GM15510 (cell line): Measurements from ENCODE around the gene DISP2.

Source experiments
- POLR2A ChIP-seq: IDR thresholded peaks from 3 replicates; pipeline ENCODE4 v1.6.1; 2011; ENCODE audit warnings: borderline replicate concordance; ENCODE audit not compliant: insufficient read length; ENCODE audit errors: extremely low read depth

DISP2 gene

DNA sequence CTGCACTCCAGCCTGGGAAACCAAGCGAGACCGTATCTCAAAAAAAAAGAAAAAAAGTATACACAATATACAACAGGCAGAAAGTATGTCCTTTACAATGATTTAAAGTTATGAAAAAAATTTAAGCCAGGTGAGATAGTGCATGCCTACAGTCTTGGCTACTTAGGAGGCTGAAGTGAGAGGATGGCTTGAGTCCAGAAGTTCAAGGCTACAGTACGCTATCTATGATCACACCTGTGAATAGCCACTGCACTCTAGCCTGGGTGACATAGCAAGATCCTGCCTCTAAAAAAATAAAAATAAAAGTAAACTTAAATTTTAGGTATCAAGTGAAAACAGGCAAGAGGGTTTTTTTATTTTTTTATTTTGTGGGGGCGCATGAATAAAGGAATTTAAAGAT, 21.4 kb downstream of the DISP2 start:
- TF ChIP-seq POLR2A: no peak

DNA sequence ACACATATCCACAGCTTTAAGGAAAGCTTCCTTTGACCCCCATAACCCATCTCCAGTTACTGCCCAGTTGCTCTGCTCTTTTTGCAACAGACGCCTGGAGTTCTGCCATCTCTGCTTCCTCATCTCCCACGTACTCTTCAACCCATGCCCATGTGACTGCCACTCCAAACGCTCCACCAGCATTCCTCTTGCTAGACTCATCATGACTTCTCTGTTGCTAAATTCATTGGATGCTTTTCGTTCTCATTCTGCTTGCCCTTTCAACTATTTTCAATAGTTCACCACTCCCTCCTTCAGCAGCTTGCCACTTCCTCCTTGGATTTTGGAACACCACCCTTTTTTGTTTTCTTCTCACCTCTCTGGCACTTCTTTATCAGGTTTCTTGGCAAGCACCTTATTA, 21.8 kb downstream of the DISP2 start:
- no peak for TF ChIP-seq POLR2A

DNA sequence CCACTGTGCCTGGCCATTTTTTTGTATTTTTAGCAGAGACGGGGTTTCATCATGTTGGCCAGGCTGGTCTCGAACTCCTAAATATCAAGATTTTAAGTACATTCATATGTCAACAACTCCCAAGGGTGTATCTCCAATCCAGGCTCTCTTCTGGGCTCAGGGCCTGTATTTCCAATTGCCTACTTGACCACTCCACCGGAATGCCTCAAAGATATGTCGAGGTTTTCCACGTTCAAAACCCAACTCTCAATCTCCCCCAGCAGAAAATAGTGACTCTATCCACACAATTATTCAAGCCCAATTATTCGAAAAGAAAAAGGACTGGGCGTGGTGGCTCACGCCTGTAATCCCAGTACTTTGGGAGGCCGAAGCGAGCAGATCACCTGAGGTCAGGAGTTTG, 22.6 kb downstream of the DISP2 start:
- TF ChIP-seq POLR2A: no peak

DNA sequence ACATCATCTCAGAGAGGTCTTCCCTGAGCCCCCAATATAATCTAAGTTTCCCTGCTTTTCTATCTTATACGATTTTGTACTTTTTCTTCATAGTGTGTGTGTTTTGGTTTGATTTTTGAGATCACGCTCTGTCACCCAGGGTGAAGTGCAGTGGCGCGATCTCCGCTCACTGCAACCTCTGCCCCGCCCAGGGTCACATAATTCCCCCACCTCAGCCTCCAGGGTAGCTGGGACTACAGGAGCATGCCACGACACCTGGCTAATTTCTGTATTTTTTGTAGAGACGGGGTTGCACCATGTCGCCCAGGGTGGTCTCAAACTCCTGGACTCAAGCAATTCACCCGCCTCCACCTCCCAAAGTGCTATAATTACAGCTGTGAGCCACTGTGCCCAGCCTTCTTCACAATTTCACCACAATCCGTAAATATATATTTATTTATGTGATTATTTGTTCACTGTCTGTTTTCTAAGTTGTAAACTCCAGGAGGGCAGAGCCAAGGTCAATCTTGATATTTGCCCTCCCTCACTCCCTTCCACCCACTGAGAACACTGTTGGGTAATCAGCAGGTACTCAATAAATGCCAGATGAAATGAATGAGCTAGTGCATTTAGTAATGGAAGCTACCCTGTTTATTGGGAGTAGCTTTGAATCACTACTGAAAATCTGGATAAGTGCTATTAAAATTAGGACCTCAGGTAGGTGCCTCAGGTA, 24.0 kb downstream of the DISP2 start:
- no peak for TF ChIP-seq POLR2A

DNA sequence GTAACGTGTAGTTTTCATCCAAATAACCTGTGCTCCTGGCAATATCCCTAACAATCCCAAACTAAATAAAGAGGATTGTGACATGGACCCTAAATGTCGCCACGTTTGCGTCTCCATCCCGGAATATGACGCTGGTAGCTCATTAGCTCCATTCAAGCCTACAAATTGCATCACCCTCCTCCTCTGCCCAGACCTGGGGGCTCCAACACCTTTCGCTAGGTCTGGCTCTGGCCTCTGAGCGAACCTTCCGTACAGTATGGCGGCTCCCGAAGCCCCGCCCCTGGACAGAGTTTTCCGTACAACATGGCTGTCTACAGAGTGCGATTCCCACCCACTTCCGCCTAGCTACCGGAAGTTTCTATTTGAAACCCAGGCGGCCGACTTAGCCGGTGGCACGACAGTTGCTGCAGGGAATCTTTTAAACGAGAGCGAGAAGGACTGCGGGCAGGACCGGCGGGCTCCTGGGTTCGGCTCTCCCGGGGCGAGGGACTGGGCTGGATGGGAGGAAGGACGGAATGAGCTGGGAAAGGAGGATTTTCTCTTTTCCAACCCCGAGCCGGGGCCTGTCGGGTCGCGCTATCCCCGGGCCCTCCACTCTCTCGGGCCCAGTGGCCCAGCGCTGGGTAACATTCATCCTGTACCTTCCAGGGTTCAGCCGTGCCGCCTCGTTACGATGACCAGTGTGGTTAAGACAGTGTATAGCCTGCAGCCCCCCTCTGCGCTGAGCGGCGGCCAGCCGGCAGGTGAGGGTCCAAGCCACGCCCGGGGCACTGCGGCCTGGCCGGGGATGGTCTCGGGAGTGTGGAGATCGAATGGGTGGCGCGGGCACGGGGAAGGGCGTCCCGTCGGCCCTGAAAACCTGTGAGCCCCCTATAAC, 24.8 kb downstream of the DISP2 start, which contains the start of gene KNSTRN:
Gene KNSTRN, plus strand, starts transcription at position 142 of the 877 bp plus-strand sequence. Its CDS starts 115 bp downstream, at position 257.
- peak; percentile 58 for TF ChIP-seq POLR2A

DNA sequence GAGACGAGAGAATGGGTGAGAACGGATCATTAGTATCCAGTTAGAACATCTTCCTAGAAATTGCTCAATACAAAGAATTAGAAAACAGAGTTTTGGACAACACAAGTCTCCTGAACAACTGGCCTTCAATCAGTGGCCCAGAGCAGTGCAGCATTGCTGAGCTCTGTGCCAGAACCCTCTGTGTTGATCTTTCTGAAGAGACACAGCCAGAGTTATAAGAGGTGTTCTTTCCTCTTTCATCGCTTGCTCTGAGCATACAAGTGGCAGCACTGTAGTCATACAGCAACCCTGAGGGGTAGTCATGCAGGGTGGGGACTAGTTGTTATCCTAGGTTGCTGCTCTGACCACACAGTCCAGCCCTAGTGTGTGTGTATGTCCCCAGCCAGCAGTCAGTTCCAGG, 28.5 kb downstream of the DISP2 start:
- no peak for TF ChIP-seq POLR2A

DNA sequence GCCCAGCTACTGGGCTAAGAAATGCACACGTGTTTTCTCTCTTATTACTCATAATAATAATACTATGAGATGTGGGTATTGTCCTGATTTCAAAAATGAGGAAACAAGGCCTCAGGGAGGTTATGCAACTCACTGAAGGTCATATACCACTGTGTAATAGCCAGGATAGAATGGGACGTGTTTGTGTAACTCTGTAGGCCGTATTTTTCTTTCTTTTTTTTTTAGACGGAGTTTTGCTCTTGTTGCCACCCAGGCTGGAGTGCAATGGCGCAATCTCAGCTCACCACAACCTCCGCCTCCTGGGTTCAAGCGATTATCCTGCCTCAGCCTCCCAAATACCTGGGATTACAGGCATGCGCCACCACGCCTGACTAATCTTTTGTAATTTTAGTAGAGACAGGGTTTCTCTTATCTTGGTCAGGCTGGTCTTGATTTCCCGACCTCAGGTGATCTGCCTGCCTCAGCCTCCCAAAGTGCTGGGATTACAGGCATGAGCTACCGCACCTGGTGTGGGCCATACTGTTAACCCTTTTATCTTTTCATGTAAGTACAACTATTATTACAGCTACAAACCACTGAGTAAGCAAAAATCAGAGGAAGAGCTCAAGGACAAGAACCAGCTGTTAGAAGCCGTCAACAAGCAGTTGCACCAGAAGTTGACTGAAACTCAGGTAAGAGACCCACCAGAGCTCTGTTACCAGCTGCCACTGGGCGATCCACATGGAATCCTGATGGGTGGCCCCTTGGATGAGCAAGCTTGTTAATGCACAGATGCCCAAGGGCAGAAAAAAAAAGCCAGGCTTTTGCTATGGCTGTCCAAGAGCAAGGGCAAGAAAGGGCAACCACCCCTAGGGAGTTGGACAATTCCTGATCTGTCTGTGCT, 31.2 kb downstream of the DISP2 start:
- no peak for TF ChIP-seq POLR2A

DNA sequence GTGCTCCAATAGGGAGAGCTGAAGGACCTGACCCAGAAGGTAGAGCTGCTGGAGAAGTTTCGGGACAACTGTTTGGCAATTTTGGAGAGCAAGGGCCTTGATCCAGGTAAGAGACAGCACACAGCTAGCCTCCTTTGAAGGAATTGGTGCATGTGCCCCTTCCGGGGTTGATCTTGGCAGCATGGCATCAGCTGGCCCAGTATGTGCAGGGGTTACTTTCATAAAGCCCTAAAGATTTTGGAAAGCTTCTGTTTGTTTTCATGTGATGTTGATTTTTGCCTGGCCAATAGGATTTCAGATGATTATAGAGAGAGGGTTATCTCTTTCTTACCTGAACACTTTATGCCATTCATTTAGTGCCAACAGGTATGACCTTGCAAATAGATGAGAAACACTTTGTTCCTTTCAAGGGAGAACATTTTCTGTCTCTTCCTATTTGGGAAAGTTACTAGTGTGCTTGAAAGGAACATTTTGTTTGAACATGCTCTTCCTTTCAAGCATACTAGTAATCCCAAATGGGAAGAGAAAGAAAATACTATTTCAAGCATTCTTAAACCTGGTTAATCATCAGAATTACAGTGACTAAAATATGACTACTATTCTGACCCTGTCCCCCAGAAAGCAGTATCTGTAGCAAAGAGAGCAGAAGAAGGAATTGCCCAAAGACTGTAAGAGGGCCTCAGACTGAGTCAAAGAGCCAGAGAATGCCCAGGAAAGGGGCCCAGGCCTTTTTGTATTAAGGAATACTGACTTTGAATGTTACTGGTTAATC, 32.0 kb downstream of the DISP2 start:
- no peak for TF ChIP-seq POLR2A

DNA sequence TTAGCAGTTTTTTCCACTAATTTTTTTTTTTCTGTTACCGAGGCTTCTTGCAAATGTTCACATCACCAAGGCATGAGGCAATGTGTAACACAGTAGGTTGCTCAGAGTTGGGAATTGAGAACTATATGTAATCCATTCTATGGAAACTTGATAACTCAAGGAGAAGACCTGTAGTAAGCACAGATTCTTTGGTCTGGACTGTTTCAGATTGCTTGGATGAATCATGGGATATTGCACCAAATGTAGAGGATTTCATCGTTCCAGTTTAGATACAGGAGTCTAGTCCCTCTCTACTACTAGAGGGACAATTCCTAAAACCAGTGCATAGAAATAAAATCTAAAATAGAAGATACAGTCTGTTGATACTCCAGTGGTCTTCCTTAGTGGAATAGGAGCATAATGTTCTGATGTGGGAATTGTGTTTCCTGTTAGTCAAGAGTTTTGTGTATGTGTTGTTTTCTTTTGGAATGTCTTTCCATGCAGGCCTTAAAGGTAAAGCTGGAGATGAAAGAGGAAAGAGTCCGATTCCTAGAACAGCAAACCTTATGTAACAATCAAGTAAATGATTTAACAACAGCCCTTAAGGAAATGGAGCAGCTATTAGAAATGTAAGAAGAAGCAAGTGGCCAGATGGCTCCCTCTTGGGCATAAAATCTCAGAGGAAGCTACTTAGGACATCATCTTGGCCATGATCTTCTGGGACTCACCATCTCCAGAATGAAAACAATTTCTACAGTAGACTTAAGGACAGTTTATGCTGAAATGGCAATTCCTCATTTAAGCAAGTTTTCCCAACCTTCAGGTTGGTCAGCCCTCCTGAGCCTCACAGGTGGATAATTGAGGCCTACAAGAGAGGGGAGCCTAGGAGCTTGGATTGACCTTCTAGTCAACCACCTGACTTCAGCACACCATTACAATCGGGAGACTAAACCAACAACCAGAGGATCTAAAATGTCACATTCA, 35.2 kb downstream of the DISP2 start:
- TF ChIP-seq POLR2A: no peak

DNA sequence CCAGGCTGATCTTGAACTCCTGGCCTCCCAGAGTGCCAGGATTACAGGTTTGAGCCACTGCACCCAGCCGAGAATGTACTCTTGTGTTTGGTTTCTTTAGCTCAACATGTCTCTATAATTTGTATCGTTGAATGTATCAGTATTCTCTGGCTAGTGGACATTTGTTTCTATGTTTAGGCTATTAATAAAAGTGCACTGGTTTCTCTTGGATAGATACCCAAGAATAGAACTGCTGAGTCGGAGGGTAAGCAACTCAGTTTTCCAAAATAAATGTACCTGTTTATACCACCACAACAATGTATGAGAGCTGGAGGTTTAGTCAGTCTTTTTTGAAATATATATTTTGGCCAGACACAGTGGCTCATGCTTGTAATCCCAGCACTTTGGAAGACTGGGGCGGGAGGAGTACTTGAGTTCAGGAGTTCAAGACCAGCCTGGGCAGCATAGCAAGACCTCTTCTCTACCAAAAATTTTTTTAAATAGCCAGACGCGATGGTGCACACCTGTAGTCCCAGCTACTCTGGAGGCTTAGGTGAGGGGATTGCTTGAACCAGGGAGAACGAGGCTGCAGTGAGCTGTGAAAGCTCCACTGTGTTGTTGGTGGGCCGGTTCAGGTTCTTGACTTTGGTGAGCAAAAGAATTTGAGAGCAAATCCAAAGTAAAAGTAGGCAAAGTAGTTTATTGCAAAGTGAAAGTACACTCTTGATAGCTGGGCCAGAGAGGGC, 39.8 kb downstream of the DISP2 start:
- no peak for TF ChIP-seq POLR2A

DNA sequence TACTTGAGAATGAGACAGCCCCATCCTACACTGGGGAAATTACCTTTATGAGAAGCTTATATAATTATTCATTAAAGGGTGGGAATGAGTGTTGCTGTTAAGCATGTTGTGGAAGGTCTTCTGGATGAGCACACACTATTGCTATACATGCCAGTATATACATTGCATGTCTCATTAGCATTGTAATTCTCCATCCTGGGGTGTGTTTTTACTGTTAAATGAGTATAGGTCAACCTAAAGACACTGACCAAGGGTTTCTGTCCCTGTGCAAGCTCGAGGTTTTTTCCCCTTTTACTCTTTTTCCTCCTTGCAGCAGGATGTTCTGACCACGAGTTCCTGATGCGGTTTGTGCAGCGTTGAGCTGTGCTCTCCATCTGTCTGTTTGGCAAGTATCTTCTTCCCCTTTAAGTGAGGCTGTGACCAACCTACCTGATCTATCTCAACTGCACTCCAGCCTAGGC, 40.4 kb downstream of the DISP2 start:
- TF ChIP-seq POLR2A: no peak

DNA sequence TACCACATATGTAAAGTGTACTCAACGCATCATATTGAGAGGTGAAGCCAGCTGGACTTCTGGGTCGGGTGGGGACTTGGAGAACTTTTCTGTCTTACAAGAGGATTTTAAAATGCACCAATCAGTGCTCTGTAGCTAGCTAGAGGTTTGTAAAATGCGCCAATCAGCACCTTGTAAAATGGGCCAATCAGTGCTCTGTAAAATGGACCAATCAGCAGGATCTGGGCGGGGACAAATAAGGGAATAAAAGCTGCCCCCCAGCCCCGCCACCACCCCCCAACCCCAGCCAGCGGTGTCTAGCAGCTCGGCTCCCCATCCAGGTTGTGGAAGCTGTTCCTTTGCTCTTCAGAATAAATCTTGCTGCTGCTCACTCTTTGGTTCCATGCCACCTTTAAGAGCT, 41.4 kb downstream of the DISP2 start:
- no peak for TF ChIP-seq POLR2A
